Neural cell (in vitro differentiated cells): ENCODE data around the gene TPBGL. TPM values are rescaled to one million over a fixed set of nuclear protein-coding genes. Genes with fewer than 3 reads are reported as not detected.

Experiments used
- H2AFZ ChIP-seq: fragments of 200-600, 300-800 bp; sonication (generic), shearing (Covaris generic); 2 replicates; pipeline ENCODE4 v1.6.0; 2014; ENCODE audit warnings: low read depth, mild to moderate bottlenecking, antibody characterized with exemption, low read length, moderate library complexity
- H3F3A ChIP-seq: fragments of 200-600 bp; shearing (Covaris generic); 2 replicates; pipeline ENCODE4 v1.6.1; 2016; ENCODE audit warnings: mild to moderate bottlenecking, moderate library complexity, mixed read lengths, antibody characterized with exemption, low read length; ENCODE audit not compliant: insufficient read depth, poor library complexity, severe bottlenecking
- H3K27ac ChIP-seq: fragments of 200-600, 300-800 bp; sonication (generic), shearing (Covaris generic); 2 replicates; pipeline ENCODE4 v1.5.1; 2014; ENCODE audit warnings: mild to moderate bottlenecking, low read length, moderate library complexity
- H3K27me3 ChIP-seq: fragments of 300-800, 200-600 bp; sonication (generic), shearing (Covaris generic); 2 replicates; pipeline ENCODE4 v1.6.0; 2014; ENCODE audit warnings: mild to moderate bottlenecking, low read depth, low read length, moderate library complexity; ENCODE audit not compliant: insufficient read depth
- H3K36me3 ChIP-seq: fragments of 300-800, 200-600 bp; sonication (generic), shearing (Covaris generic); 2 replicates; pipeline ENCODE4 v1.5.1; 2014; ENCODE audit warnings: mild to moderate bottlenecking, antibody characterized with exemption, low read length, moderate library complexity; ENCODE audit not compliant: insufficient read depth
- H3K4me2 ChIP-seq: fragments of 300-800, 200-600 bp; sonication (generic), shearing (Covaris generic); 2 replicates; pipeline ENCODE4 v1.6.0; 2014; ENCODE audit warnings: mild to moderate bottlenecking, low read length
- H3K4me3 ChIP-seq: fragments of 300-800, 200-600 bp; sonication (generic), shearing (Covaris generic); 2 replicates; pipeline ENCODE4 v1.5.1; 2014; ENCODE audit warnings: mild to moderate bottlenecking, low read length, moderate library complexity
- H3K79me2 ChIP-seq: fragments of 200-600 bp; shearing (Covaris generic); replicated peaks from 2 replicates; pipeline ENCODE4 v1.6.0; 2014; ENCODE audit warnings: mild to moderate bottlenecking, low read length, moderate library complexity; ENCODE audit not compliant: insufficient read depth
- H3K9ac ChIP-seq: fragments of 300-800, 200-600 bp; sonication (generic), shearing (Covaris generic); 2 replicates; pipeline ENCODE4 v1.6.1; 2016; ENCODE audit warnings: mild to moderate bottlenecking, low read length, mixed read lengths
- H3K9me2 ChIP-seq: fragments of 200-600 bp; shearing (Covaris generic); 2 replicates; pipeline ENCODE4 v1.6.1; 2016; ENCODE audit warnings: mild to moderate bottlenecking, low read length, mixed read lengths; ENCODE audit not compliant: insufficient read depth
- H3K9me3 ChIP-seq: fragments of 200-600, 300-800 bp; sonication (generic), shearing (Covaris generic); 2 replicates; pipeline ENCODE4 v1.6.1; 2016; ENCODE audit warnings: mild to moderate bottlenecking, mixed run types, low read length, moderate library complexity, mixed read lengths
- H4K20me1 ChIP-seq: fragments of 200-600 bp; shearing (Covaris generic); 2 replicates; pipeline ENCODE4 v1.6.1; 2016; ENCODE audit warnings: mild to moderate bottlenecking, mixed run types; ENCODE audit not compliant: insufficient read depth
- EP300 ChIP-seq: fragments of 450-650 bp; conservative IDR thresholded peaks from 2 replicates; pipeline ENCODE4 v1.6.1; 2014; ENCODE audit warnings: antibody characterized with exemption, mild to moderate bottlenecking, moderate library complexity; ENCODE audit not compliant: poor library complexity, severe bottlenecking
- EZH2 ChIP-seq: fragments of 200-600, 300-800 bp; shearing (Covaris generic), sonication (generic); IDR thresholded peaks from 2 replicates; pipeline ENCODE4 v1.6.1; 2014; ENCODE audit warnings: antibody characterized with exemption, low read length, borderline replicate concordance, mild to moderate bottlenecking; ENCODE audit not compliant: insufficient read depth, poor library complexity, severe bottlenecking
- MXI1 ChIP-seq: fragments of 450-650 bp; conservative IDR thresholded peaks from 2 replicates; pipeline ENCODE4 v1.6.1; 2014; ENCODE audit warnings: antibody characterized with exemption, mild to moderate bottlenecking; ENCODE audit not compliant: poor library complexity, severe bottlenecking
- POLR2AphosphoS5 ChIP-seq: IDR thresholded peaks from 2 replicates; pipeline ENCODE4 v1.6.1; 2012
- RAD21 ChIP-seq: fragments of 450-650 bp; conservative IDR thresholded peaks from 2 replicates; pipeline ENCODE4 v1.6.1; 2014; ENCODE audit warnings: antibody characterized with exemption, mild to moderate bottlenecking, moderate library complexity
- REST ChIP-seq: IDR thresholded peaks from 2 replicates; pipeline ENCODE4 v1.6.1; 2012; ENCODE audit warnings: borderline replicate concordance
- SMC3 ChIP-seq: fragments of 450-650 bp; conservative IDR thresholded peaks from 2 replicates; pipeline ENCODE4 v1.6.1; 2014; ENCODE audit warnings: antibody characterized with exemption, mild to moderate bottlenecking, moderate library complexity; ENCODE audit not compliant: poor library complexity
- TAF1 ChIP-seq: IDR thresholded peaks from 2 replicates; pipeline ENCODE4 v1.6.1; 2012; ENCODE audit warnings: low read depth
- polyA plus RNA-seq: library from polyadenylated mRNA; depleted of rRNA; stranded (reverse); fragments of >200 nt; gene quantifications from 2 replicates; pipeline ENCODE4 v1.2.3, GENCODE V29; 2014
- TF ChIP-seq, protein P1 (sequence below): fragments of 450-650 bp; IDR thresholded peaks from 2 replicates; pipeline ENCODE4 v1.5.1; 2014; ENCODE audit warnings: antibody characterized with exemption, mild to moderate bottlenecking, moderate library complexity; ENCODE audit not compliant: poor library complexity, severe bottlenecking

The TPBGL gene
- polyA plus RNA-seq, 1 donor from 2014 or later = not detected

GRCh38 chr11:75263944-75264349 lies 23.4 kb downstream of the TPBGL start:
- no peaks in the 10 kb centered on the region for H3K9me3 ChIP-seq
- H3K27me3 ChIP-seq = no peaks in the 10 kb centered on the region
- TF ChIP-seq EZH2 = no peak
- TF ChIP-seq, protein P1, sequence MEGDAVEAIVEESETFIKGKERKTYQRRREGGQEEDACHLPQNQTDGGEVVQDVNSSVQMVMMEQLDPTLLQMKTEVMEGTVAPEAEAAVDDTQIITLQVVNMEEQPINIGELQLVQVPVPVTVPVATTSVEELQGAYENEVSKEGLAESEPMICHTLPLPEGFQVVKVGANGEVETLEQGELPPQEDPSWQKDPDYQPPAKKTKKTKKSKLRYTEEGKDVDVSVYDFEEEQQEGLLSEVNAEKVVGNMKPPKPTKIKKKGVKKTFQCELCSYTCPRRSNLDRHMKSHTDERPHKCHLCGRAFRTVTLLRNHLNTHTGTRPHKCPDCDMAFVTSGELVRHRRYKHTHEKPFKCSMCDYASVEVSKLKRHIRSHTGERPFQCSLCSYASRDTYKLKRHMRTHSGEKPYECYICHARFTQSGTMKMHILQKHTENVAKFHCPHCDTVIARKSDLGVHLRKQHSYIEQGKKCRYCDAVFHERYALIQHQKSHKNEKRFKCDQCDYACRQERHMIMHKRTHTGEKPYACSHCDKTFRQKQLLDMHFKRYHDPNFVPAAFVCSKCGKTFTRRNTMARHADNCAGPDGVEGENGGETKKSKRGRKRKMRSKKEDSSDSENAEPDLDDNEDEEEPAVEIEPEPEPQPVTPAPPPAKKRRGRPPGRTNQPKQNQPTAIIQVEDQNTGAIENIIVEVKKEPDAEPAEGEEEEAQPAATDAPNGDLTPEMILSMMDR = no peak
- no peak for TF ChIP-seq MXI1
- no peak for TF ChIP-seq TAF1
- no peak for TF ChIP-seq RAD21
- no peak for TF ChIP-seq POLR2AphosphoS5
- no peak for TF ChIP-seq EP300
- TF ChIP-seq REST = no peak
- TF ChIP-seq SMC3 = no peak
- H3K27ac ChIP-seq = no peak overlapping the region
- no peaks in the 10 kb centered on the region for H3F3A ChIP-seq
- H3K4me2 ChIP-seq = no peak overlapping the region
- no peaks in the 10 kb centered on the region for H3K9me2 ChIP-seq
- no peaks in the 10 kb centered on the region for H3K36me3 ChIP-seq
- H3K79me2 ChIP-seq = no peaks in the 10 kb centered on the region
- H2AFZ ChIP-seq = no peak overlapping the region
- H3K9ac ChIP-seq = no peak overlapping the region
- no peak overlapping the region for H3K4me3 ChIP-seq
- no peaks in the 10 kb centered on the region for H4K20me1 ChIP-seq

GRCh38 chr11:75264356-75264755 lies 23.8 kb downstream of the TPBGL start:
- no peak overlapping the region for H3K4me3 ChIP-seq
- H3K9me2 ChIP-seq = no peaks in the 10 kb centered on the region
- no peaks in the 10 kb centered on the region for H4K20me1 ChIP-seq
- H3K79me2 ChIP-seq = no peaks in the 10 kb centered on the region
- H3K27ac ChIP-seq = no peak overlapping the region
- no peak overlapping the region for H3K4me2 ChIP-seq
- H3K9me3 ChIP-seq = no peaks in the 10 kb centered on the region
- H3F3A ChIP-seq = no peaks in the 10 kb centered on the region
- H3K36me3 ChIP-seq = no peaks in the 10 kb centered on the region
- H2AFZ ChIP-seq = no peak overlapping the region
- H3K27me3 ChIP-seq = no peaks in the 10 kb centered on the region
- no peak overlapping the region for H3K9ac ChIP-seq
- TF ChIP-seq EP300 = no peak
- TF ChIP-seq, protein P1 = no peak
- TF ChIP-seq POLR2AphosphoS5 = no peak
- no peak for TF ChIP-seq TAF1
- no peak for TF ChIP-seq MXI1
- TF ChIP-seq SMC3 = no peak
- no peak for TF ChIP-seq RAD21
- TF ChIP-seq EZH2 = no peak
- no peak for TF ChIP-seq REST
